Frontal cortex (tissue), 4 donors: ENCODE measurements around the gene FGF1. TPM values are rescaled to one million over a fixed set of nuclear protein-coding genes. Genes with fewer than 3 reads are reported as not detected.
A peak's percentile ranks its signal among the peaks of the same experiment; 100 is the strongest.

ENCODE experiments used
- DNase-seq, 2 donors: peaks; one replicate each; pipeline ENCODE4 v3.0.0; 2012; ENCODE audit warnings: low spot score in 2 of 2
- FAIRE-seq: peaks from 2 replicates; lab custom pipeline; 2012; peaks lifted over from hg19 to GRCh38; lab: Jason Lieb, UNC
- total RNA-seq: library from RNA; depleted of rRNA; stranded (reverse); fragments of >200 nt; gene quantifications from one replicate; pipeline ENCODE4 v1.2.3, GENCODE V29; 2014
- donor health status: control.
- donor health status: control.
- donor health status: control.

Gene FGF1
- total RNA-seq, 1 donor from 2014 or later, result 2.9 TPM

DNA sequence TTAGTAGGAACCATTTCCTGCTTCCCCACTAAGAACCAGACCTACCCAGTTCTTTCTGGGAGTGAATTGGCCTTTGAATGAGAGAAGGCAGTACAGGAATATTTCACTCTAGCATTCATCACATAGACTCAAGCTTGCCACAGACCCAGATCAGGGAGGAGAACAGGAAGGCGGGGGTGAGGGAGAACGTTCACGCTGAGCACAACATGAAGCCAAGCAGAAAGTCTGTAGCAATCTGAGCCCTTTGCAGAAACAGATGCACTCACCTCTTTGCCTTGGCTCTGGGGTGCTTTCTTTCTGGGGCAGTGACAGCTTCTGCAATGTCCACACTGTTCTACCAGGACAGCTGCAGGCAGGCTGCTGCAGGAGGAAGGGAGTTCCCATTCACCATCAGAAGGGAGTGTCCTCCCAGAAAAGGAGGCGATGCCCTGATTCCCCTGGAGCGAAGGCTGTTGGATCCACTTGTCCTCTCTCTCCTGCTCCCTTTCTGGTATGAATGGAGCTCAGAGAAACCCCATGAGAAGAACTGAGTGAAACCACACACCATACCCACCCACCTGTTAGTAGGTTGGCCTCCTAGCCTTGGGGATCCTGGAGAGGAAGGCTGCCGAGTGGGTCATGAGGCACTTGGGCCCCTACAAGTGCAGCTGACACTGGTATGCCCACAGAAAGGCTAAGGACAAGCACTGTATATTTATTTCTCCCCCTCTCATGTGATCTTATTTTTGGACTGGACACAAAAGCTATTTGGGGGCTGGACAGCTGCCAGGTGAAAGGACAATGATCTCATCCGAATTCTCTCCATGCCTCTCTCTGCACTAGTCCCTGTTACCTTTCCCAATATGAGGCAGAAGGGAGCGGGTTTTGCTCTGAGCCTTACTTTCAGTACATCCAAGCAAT is 11.7 kb upstream of the FGF1 start:
- no peak for FAIRE-seq
- no peak for DNase-seq

DNA sequence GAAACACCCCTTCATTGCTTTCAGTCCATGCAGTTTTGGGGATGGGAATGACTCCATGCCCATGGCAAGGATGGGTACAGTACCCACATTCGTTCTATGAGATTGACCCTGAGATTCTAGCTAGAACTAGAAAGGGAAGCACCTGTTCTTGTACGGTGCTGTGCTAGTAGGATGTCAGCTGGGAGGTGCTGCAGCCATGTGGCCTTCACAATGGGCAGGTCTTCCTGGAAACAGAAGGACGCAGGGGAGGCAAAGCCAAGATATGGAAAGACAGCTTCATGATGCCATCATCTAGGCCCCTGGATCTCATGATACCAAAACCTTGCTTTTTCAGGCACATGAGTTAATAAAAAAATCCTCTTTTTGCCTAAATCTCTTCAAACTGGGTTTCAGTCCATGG is 10.5 kb upstream of the FGF1 start:
- DNase-seq (no peak), FAIRE-seq (no peak)

DNA sequence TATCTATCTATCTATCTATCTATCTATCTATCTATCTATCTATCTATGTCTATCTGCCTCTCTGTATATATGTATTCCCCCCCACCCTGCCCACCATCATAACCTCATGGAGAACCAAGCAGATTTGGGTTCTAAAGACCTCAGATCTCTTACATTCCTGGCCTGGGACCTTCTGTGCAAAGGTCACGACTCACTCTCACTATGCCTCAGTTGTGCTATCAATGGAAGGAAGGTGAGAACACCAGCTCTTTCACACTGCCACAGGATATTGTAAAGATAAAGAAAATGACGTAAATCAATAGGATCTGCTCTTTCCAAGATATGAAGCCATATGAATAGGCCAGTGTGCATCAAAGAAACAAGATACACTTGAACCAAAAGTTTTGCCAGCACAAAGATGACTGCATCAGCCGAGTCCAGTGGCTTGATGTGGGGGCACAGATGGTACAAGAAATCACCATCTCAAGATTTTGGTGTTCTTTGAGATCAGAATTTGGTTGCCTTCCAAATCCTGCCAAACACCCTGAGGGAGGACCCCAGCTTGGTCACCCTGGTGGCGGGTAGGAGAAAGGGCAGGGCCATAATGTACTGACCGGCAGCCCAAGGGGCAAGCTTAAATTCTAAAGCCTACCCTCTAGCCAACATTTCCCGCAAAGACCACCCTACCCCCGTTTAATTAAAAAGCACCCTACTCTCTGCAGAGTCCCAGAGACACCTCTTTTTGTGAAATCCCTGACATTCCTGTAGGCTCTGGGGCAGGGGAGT is 8.4 kb upstream of the FGF1 start:
- FAIRE-seq (no peak), DNase-seq (no peak)

DNA sequence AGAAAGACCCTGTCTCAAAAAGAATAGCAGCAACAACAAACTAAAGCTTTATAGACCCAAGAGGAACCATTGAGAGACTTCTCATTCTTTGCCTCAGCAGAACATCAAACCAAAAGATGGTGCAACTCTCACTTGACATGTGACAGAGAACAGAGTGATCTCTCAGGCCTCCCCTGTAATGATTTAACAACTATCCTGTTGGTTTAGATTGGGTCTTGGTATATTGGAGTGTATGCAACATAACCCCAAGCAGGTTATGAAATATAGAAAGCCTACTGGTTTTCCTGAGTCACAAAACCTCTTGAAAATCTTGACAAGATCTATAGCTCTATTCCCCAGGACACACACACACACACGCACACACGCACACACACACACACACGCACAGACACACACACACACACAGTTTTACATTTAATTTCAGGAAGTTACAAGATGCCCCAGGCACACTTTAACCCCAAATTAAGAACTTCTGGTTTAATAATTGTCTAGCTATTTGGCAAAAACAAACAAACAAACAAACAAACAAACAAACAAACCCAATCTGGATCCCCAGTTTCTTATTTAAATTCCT is 6.5 kb upstream of the FGF1 start:
- DNase-seq, result no peak
- no peak for FAIRE-seq

DNA sequence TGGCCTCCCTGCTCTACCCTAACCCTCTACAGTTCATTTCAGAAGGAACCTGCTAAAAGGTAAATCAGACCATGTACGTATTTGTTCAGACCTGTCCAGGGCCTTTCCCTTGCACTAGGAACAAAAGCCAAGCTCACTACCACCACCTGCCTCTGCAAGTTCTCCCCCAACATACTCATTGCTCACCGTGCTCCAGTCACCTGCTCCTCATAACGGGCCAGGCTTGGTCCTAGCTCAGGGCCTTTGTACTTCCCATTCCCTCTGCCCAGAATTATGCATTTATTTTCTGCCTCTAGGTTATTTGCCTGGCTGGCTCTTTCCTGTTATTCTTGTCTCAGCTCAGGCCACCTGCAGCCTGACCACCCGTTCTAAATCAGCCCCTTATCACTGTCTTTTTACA is 4.8 kb upstream of the FGF1 start:
- no peak for FAIRE-seq
- DNase-seq, result no peak

DNA sequence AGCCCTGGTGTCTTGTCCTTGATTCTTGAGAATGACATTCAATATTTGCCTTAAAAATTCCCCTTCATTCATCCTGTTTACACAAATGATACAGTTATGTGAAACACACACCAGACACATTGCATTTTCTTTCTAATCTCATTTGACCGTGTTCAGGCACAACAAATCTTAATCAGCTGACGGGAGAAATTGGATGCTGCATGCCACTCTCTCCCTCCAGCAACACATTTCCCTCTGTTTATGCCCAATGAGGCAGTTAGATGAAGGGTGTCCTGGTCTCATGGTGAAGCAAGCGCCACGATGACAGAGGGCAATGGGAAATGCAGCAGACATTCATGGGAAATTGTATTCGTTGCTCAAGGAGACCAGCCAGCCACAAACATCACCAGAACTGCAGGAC is 3.2 kb upstream of the FGF1 start:
- FAIRE-seq, result no peak
- DNase-seq, result no peak

DNA sequence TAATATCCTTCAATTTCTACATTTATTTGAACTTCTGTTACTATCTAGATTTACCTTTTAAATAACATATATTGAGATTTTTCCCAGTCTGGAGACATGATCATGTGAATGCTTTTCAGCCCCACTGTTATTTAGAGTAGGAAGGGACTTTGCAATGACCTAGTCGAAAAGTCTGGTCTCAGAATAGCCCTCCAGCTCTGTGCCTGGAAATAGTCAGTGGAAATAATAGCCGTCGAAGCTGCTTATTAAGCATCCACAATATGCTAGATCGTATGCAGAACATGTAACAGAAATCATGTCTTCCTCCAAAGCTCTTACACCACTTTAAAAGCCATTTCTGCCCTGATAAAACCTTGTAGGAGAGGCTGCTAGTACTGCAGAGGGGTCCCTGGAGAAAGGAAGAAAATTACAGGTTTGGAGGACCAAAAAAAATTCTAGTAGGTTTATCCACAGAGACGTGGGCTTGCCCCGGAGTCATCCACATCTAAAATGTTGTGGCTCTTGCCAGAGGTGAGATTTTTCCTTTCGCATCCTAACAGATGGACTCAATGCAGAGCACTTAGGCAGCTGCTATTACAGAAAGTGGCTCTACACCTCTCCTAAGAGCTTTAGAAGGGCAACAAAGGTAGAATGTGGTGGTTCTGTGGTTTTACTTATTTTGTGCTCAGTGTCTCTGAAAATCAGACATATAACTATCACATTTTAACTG is 2.5 kb upstream of the FGF1 start:
- FAIRE-seq (no peak), DNase-seq (no peak)

DNA sequence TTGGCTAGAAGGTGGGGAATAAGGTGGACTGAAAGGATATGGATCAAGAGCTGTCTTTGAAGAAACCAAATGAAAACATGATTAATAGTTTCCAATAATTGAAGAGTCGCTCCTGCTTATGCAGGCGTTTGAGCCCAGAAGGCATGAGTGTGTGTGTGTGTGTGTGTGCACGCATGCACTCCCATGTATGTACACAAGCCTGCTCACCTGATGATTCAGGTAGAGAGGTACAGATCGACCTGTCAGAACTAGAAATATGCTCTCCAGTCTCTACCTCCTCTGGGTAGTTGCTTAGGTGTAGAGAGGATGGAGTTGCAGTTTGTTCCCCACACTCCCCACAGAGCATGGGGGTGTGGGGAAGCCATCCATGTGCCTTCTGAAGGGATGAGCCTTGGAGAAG is 1.1 kb upstream of the FGF1 start:
- FAIRE-seq (no peak), DNase-seq (no peak)

DNA sequence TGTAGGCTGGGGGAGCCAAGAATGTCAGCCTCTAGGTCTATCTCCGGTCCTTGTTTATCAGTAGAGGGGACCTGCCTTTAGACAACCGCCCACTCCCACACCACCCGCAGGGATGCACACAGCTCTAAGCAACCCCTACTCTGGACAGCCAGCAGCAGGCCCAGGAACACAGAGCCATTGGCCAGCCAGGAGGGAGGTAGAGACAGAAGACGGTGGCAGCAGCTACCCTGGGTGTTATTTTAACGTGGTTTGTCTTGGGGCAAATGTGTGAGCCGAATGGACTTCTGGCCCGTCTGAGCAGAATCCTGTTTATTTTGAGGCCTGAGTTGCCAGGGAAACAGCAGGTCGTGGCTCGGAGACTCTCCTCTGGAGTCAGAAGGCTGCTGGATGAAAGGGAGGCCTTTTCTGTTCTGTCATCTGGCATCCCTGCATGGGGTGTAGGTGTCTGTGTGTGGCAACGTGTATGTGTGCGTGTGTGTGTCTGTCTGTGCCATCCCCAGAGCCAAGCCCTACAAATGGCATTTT is 382 bp upstream of the FGF1 start:
- no peak for FAIRE-seq
- DNase-seq, result no peak

DNA sequence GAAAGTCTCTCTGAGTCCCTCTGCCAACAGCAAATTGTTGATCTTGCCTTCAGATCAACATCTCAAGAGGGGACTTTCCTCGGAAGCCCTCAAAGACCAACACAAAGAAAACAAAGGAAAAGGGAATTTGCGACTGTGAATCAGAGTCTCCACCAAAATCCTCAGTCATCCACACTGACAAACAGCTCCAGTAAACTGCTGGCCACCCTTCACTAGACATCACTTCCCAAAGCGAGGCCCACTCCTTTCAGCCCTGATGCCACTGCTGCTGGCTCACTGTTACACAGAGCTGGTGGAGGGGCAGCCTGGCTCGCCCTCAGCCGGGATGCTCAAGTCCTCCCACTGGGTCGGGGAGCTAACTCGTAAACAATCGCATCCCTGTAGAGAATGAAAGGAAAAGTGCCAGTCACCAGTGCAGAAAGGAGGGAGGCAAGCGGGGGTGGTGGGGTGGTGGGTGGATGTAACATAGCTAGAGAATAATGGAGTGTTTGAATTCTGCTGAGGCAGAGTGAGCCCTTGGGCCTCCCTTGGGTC is 1.3 kb downstream of the FGF1 start:
- FAIRE-seq (no peak), DNase-seq (peak; percentile 42 to 63)

DNA sequence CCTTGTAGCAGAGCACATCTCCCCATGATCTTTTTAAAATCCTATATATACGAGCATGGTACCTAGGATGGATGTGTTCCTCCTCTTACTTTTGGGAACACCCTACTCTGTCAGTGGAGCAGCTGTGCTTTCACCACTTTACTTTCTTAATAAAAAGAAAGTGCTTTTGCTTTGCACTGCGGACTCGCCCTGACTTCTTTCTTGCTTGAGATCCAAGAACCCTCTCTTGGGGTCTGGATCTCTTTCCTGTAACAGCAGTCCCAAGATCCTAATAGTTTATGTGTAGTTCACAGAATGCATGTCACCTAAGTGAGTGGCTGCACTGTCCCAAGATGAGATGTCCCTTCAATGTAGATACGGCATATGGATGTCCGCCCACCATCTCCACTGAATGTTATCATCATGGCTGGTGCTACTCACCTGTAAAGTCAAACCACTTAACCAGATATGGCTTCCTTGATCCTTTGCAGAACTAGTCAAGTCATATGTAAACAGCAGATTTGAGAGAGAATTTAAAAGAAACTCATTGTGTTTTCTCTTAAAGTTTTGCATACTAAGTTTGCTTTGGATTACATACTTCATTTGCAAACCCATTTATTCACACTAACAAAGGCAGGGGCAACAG is 1.9 kb downstream of the FGF1 start:
- FAIRE-seq, result no peak
- DNase-seq, result no peak

DNA sequence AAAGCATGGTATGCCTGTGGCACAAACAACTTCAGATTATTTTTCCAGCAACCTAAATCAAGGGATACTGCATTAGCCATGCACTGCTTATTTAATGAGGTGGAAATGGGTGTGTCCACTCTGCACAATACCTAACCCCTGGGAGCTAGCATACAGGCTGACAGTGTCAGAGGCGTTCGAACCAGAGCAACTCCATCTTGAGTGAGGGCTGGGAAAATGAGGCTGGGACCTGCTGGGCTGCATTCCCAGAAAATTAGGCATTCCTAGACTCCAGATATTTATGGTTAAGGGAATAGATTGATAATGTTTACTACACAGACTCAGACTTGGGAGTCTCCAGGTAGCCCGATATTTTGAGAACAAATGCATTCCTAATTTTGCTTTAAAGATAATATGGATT is 2.8 kb downstream of the FGF1 start:
- DNase-seq (no peak), FAIRE-seq (no peak)

DNA sequence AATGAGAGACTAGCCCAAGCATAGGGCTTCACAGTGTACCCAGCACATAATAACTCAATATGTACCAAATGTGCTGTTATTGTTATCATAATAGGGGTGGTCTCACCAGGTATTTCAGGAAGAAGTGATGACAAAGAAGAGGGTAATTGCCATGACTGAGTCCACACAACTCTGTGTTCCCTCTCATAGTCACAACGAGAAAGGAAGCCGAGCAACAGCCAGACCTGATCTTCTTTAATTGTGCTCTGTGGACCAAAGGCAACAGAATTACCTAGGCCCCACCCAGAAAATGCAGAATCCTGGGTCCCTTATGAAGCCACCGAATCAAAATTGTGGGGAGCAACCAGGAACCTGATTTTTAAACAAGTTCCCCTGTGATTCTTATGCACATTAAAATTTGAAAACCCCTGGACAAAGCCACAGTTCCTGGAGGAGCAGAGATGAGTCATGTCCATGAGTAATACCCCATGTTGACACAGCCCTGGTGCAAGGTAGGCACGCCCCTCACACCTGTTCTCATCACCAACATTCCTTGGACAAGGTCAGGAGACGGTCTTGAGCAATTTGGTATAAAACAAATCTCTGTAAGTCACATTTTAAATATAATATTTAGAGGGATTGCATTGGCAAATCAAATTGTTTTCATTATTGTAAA is 5.2 kb downstream of the FGF1 start:
- FAIRE-seq, result no peak

DNA sequence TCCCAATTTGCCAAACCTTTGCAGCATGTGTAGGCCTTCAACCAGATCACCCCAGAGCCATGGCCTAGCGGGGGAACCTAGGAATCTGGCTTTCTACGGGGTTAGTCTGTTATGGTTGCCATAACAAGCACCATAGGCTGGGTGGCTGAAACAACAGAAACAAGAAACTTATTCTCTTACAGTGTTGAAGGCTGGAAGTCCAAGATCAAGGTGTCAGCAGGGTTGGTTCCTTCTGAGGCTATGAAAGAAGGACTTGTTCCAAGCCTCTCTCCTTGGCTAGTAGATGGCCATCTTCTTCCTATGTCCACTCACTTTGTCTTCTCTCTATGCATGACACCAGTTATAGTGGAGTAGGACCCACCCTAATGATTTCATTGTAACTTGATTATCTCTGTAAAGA is 6.1 kb downstream of the FGF1 start:
- DNase-seq, result no peak
- no peak for FAIRE-seq

More for the DNA sequence above, 5.2 kb downstream of the FGF1 start:
- no peak for DNase-seq

DNA sequence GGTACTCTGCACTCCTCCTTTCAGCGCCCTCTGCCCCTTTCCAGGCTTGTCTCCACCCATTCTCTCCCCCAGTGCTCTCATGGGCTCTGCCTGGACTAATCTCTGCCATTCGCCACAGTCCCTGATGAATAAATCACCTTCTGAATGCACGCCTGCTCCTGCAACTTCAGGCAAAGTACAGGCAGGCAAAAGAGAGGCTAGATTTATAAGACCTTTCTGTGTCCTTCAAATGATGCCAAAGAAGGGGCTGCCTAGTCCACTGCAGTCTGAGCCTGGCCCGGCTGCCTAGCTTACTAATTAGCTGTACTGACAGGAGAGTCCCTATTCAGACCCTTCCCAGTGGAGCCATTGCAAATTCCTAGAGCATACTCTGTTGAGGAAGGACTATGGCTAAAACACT is 7.4 kb downstream of the FGF1 start:
- FAIRE-seq, result no peak
- DNase-seq, result no peak

DNA sequence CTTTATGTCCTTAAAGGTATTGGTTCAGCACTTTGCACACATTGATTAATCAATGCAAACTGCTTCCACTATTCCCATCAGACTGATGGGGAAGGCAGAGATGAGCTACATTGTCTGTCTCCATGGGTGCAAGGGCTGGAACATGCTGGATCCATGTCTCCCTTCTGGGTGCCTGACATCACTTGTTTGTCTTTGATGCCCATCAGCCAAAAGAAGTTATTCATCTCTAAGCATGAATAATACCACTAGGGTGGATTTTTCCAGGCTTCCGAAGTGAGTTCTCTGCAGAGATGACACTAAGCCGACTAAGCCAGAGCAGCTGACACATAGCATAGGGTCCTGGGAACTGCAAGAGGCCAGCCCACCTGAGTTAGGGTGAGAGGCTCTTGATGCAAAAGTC is 8.7 kb downstream of the FGF1 start:
- no peak for FAIRE-seq
- no peak for DNase-seq

DNA sequence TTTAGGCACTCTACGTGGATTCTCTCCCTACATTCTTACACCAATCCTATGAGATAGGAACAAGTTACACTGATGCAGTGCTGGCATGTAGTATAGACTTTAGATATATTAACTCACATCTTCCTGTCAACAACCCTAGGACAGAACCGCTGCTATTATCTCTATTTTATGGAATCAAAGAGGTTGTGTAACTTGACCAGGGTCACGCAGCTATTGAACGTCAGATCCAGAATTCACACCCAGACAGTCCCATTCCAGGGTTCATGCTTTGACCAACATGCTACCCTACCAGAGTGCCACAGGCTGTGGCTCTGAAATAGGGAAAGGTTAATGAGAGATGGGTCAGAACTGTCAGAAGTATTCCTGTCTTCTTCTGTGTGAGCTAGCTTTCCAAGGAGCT is 9.6 kb downstream of the FGF1 start:
- FAIRE-seq, result no peak
- DNase-seq, result no peak

DNA sequence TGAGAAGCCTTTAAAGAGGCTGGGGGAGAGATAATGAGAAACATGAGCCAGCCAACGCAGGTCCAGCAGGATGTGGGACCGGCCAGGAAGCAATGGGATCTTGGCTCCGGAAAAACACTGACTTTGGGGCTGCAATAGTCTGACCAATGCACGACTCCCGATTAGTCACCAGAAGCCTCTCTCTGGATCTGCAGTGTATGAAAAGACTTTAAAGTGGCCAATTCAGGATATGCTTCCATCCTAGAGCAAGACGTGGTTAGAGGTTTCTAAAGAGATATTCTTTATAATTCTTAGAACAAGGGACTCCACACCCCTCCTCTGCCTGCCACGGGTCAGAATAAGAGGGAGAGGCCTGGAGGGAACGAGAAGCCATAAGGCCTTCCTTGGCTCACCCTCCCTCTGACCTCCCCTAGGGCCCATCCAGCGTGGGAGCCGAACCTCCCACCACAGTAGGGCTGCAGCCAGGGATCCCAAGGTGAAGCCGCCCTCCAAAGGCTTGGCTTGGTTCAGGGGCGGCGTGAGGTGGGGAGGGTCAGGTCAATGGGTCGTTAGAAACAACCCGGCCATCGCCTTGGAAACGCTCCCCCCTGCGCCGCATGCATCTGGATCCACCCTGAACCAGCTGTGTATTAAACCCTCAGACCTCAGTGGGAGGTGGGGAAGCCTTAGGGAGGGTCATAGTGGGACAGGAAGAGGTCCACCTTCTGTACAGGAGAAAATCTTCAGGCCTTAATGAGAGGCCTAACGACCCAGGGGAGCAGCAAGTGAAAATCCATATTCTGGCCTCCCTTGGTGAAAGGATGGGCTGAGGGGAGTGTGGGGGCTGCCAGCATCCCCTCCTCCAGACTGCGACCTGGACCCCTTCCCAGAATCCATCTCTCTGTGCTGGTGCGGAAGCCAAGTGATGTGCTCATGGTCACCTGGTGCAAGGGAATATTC is 11.1 kb downstream of the FGF1 start:
- no peak for FAIRE-seq
- DNase-seq, result no peak
